ENCODE results near the gene GRM7.

GRM7 gene

DNA sequence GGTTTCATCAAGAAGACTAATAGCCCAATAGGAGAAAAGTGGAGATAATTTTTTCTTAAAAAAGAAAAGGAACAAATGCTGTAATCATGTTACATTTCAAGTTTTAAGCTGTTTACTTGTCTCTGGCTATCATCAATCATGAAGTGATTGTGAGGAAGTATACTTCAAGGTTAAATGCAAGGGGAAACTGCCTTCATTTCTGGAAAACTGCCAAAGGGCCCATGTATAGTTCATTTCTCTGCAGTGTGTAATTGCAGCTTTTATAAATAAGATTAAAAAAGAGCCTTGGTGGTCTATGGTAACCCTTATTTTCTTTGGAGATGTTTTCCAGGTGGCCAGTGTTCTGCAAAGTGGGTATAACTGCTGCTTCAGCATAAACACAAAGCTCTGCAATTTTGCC is 101.9 kb downstream of the GRM7 start:
- no peaks in the 10 kb centered on the region for H3K9me2 ChIP-seq (replicated peaks; ENCODE audit: insufficient read depth, low read length)

DNA sequence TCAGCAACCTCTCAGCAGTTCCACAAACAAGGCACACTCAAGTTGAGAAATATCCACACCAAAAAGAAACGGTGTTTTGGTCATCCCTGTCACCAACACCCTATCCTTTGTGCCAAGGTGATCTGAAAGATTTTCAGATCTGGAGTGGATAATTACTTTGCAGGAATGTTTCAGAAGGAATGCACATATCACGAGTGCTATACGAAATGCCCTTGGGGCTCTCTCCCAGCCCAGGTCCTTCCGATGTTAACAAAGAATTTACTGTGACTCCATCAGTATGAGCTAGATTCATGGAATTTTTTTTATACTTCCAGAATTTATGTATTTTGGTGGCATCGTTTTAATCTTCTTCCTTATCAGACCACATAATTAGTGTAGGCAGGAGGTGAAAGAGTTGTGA is 105.0 kb downstream of the GRM7 start:
- Histone ChIP-seq H3K36me3 (replicated peaks; ENCODE audit: insufficient read depth, low read length) (no peaks in the 10 kb centered on the region), H3K4me1 (ENCODE audit: low read length) (no peaks in the 10 kb centered on the region), H3K9me2 (replicated peaks; ENCODE audit: insufficient read depth, low read length) (no peaks in the 10 kb centered on the region), H3K79me2 (ENCODE audit: low read length) (no peaks in the 10 kb centered on the region), H3K27ac (ENCODE audit: low read length) (no peak overlapping the region), H3K9me3 (replicated peaks; ENCODE audit: insufficient read depth, low read length) (no peaks in the 10 kb centered on the region), H3K9ac (ENCODE audit: low read length) (no peak overlapping the region), H3K27me3 (replicated peaks; ENCODE audit: insufficient read depth, low read length) (no peaks in the 10 kb centered on the region), H2AFZ (ENCODE audit: low read length) (no peak overlapping the region), H3F3A (ENCODE audit: insufficient read depth, low read length) (no peaks in the 10 kb centered on the region), H4K20me1 (ENCODE audit: insufficient read depth, low read length) (no peaks in the 10 kb centered on the region), H3K4me3 (ENCODE audit: low read length) (no peak overlapping the region), H3K4me2 (ENCODE audit: low read depth, low read length) (no peak overlapping the region)
- TF ChIP-seq, protein P1, sequence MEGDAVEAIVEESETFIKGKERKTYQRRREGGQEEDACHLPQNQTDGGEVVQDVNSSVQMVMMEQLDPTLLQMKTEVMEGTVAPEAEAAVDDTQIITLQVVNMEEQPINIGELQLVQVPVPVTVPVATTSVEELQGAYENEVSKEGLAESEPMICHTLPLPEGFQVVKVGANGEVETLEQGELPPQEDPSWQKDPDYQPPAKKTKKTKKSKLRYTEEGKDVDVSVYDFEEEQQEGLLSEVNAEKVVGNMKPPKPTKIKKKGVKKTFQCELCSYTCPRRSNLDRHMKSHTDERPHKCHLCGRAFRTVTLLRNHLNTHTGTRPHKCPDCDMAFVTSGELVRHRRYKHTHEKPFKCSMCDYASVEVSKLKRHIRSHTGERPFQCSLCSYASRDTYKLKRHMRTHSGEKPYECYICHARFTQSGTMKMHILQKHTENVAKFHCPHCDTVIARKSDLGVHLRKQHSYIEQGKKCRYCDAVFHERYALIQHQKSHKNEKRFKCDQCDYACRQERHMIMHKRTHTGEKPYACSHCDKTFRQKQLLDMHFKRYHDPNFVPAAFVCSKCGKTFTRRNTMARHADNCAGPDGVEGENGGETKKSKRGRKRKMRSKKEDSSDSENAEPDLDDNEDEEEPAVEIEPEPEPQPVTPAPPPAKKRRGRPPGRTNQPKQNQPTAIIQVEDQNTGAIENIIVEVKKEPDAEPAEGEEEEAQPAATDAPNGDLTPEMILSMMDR (IDR thresholded peaks at IDR 0.05; ENCODE audit: low read length) = no peak
- TF ChIP-seq EZH2 (optimal IDR thresholded peaks at IDR 0.05; ENCODE audit: low read depth, low read length) (no peak), EZH2phosphoT487 (IDR thresholded peaks at IDR 0.05; ENCODE audit: low read length) (no peak)
- no peak for DNase-seq

More for the DNA sequence above, 101.9 kb downstream of the GRM7 start:
- no peak overlapping the region for H2AFZ ChIP-seq (ENCODE audit: low read length)
- no peaks in the 10 kb centered on the region for H3F3A ChIP-seq (ENCODE audit: insufficient read depth, low read length)
- no peak overlapping the region for H3K9ac ChIP-seq (ENCODE audit: low read length)
- H3K9me3 ChIP-seq (replicated peaks; ENCODE audit: insufficient read depth, low read length) = no peaks in the 10 kb centered on the region
- no peak for TF ChIP-seq EZH2phosphoT487 (IDR thresholded peaks at IDR 0.05; ENCODE audit: low read length)
- TF ChIP-seq EZH2 (optimal IDR thresholded peaks at IDR 0.05; ENCODE audit: low read depth, low read length) = no peak
- TF ChIP-seq, protein P1 (IDR thresholded peaks at IDR 0.05; ENCODE audit: low read length) = no peak
- H3K27me3 ChIP-seq (replicated peaks; ENCODE audit: insufficient read depth, low read length) = no peaks in the 10 kb centered on the region
- no peaks in the 10 kb centered on the region for H3K79me2 ChIP-seq (ENCODE audit: low read length)
- no peaks in the 10 kb centered on the region for H3K4me1 ChIP-seq (ENCODE audit: low read length)
- no peak overlapping the region for H3K27ac ChIP-seq (ENCODE audit: low read length)
- no peak overlapping the region for H3K4me3 ChIP-seq (ENCODE audit: low read length)
- no peak for DNase-seq
- H4K20me1 ChIP-seq (ENCODE audit: insufficient read depth, low read length) = no peaks in the 10 kb centered on the region
- no peaks in the 10 kb centered on the region for H3K36me3 ChIP-seq (replicated peaks; ENCODE audit: insufficient read depth, low read length)
- no peak overlapping the region for H3K4me2 ChIP-seq (ENCODE audit: low read depth, low read length)

- H4K20me1 ChIP-seq (ENCODE audit: insufficient read depth, low read length) = no peaks in the 10 kb centered on the region
- no peak overlapping the region for H3K9ac ChIP-seq (ENCODE audit: low read length)
- DNase-seq = no peak
- H3K27ac ChIP-seq (ENCODE audit: low read length) = no peak overlapping the region
- H3F3A ChIP-seq (ENCODE audit: insufficient read depth, low read length) = no peaks in the 10 kb centered on the region
- H3K9me2 ChIP-seq (replicated peaks; ENCODE audit: insufficient read depth, low read length) = no peaks in the 10 kb centered on the region
- H3K4me3 ChIP-seq (ENCODE audit: low read length) = no peak overlapping the region
- H2AFZ ChIP-seq (ENCODE audit: low read length) = no peak overlapping the region
- TF ChIP-seq, protein P1 (IDR thresholded peaks at IDR 0.05; ENCODE audit: low read length) = no peak
- TF ChIP-seq EZH2 (optimal IDR thresholded peaks at IDR 0.05; ENCODE audit: low read depth, low read length) (no peak), EZH2phosphoT487 (IDR thresholded peaks at IDR 0.05; ENCODE audit: low read length) (no peak)
- H3K4me1 ChIP-seq (ENCODE audit: low read length) = no peaks in the 10 kb centered on the region
- no peaks in the 10 kb centered on the region for H3K27me3 ChIP-seq (replicated peaks; ENCODE audit: insufficient read depth, low read length)
- H3K79me2 ChIP-seq (ENCODE audit: low read length) = no peaks in the 10 kb centered on the region
- no peaks in the 10 kb centered on the region for H3K9me3 ChIP-seq (replicated peaks; ENCODE audit: insufficient read depth, low read length)
- no peak overlapping the region for H3K4me2 ChIP-seq (ENCODE audit: low read depth, low read length)
- H3K36me3 ChIP-seq (replicated peaks; ENCODE audit: insufficient read depth, low read length) = no peaks in the 10 kb centered on the region
Observed at GRCh38 chr3:6971933-6972332, 111.0 kb downstream of the GRM7 start.
